WTC11 (cell line): Measurements from ENCODE around the gene TSPAN18. TPM values are rescaled to one million over a fixed set of nuclear protein-coding genes. Genes with fewer than 3 reads are reported as not detected.

Experiments used
- ATAC-seq: fragments of 200-7000 bp; cut with Tn5 transposase; 2 replicates; pipeline ENCODE4 v1.10.0; 2021; ENCODE audit warnings: mild to moderate bottlenecking, moderate library complexity
- CTCF ChIA-PET: fragments of 300-600 bp; sonication (Branson Sonifier 250); formaldehyde crosslinking; loops from one replicate; lab custom pipeline; 2021; ENCODE audit warnings: antibody characterized with exemption; lab: Charles Lee
- POLR2A ChIA-PET: fragments of 350-600 bp; sonication (Branson Sonifier 250); formaldehyde crosslinking; loops from one replicate; lab custom pipeline; 2021; ENCODE audit warnings: antibody characterized with exemption; lab: Charles Lee
- DNase-seq: peaks from one replicate; pipeline ENCODE4 v3.0.0; 2021; ENCODE audit warnings: low spot score
- H3K27ac Mint-ChIP-seq: 2 replicates; pipeline ENCODE4 v1.8.0; 2021; ENCODE audit warnings: mixed read lengths
- H3K27me3 Mint-ChIP-seq: 2 replicates; pipeline ENCODE4 v1.8.0; 2021; ENCODE audit warnings: low read depth, mild to moderate bottlenecking, moderate library complexity, mixed read lengths
- H3K36me3 Mint-ChIP-seq: 2 replicates; pipeline ENCODE4 v1.8.0; 2021; ENCODE audit warnings: mixed read lengths
- H3K4me1 Mint-ChIP-seq: 2 replicates; pipeline ENCODE4 v1.8.0; 2022; ENCODE audit warnings: mixed read lengths
- H3K4me3 Mint-ChIP-seq: 2 replicates; pipeline ENCODE4 v1.8.0; 2021; ENCODE audit warnings: mild to moderate bottlenecking, moderate library complexity, mixed read lengths
- H3K9me3 Mint-ChIP-seq: 2 replicates; pipeline ENCODE4 v1.8.0; 2021; ENCODE audit warnings: mixed read lengths
- ATF6 ChIP-seq: sonication (generic); formaldehyde crosslinking; IDR thresholded peaks from 2 replicates; pipeline ENCODE4 v1.8.1; 2023; ENCODE audit warnings: mild to moderate bottlenecking, missing genetic modification reagents
- CREM ChIP-seq: sonication (generic); formaldehyde crosslinking; IDR thresholded peaks from 2 replicates; pipeline ENCODE4 v1.8.1; 2022; ENCODE audit warnings: mild to moderate bottlenecking, missing genetic modification reagents, moderate library complexity
- GRHL2 ChIP-seq: fragments of 250-450 bp; sonication (Bioruptor Pico); IDR thresholded peaks from 2 replicates; pipeline ENCODE4 v1.8.0; 2022; ENCODE audit warnings: mild to moderate bottlenecking, moderate library complexity; ENCODE audit not compliant: insufficient replicate concordance, severe bottlenecking
- IRF2 ChIP-seq: sonication (generic); formaldehyde crosslinking; IDR thresholded peaks from 2 replicates; pipeline ENCODE4 v1.8.0; 2022; ENCODE audit warnings: low read depth, missing genetic modification reagents, borderline replicate concordance
- NFE2L1 ChIP-seq: sonication (generic); formaldehyde crosslinking; IDR thresholded peaks from 2 replicates; pipeline ENCODE4 v1.8.1; 2023; ENCODE audit warnings: missing genetic modification reagents
- RORB ChIP-seq: fragments of 250-450 bp; sonication (Bioruptor Pico); IDR thresholded peaks from 2 replicates; pipeline ENCODE4 v1.9.0; 2021; ENCODE audit warnings: mild to moderate bottlenecking
- SMAD4 ChIP-seq: sonication (generic); formaldehyde crosslinking; IDR thresholded peaks from 2 replicates; pipeline ENCODE4 v1.8.0; 2022; ENCODE audit warnings: mild to moderate bottlenecking, missing genetic modification reagents
- STAT6 ChIP-seq: sonication (generic); formaldehyde crosslinking; conservative IDR thresholded peaks from 2 replicates; pipeline ENCODE4 v1.8.1; 2023; ENCODE audit warnings: mild to moderate bottlenecking, low read depth, missing genetic modification reagents, moderate library complexity
- TP53 ChIP-seq: sonication (generic); formaldehyde crosslinking; IDR thresholded peaks from 2 replicates; pipeline ENCODE4 v1.8.1; 2023; ENCODE audit warnings: mild to moderate bottlenecking, missing genetic modification reagents
- ZNF138 ChIP-seq: sonication (generic); formaldehyde crosslinking; conservative IDR thresholded peaks from 2 replicates; pipeline ENCODE4 v1.8.1; 2022; ENCODE audit warnings: mild to moderate bottlenecking, moderate library complexity, missing genetic modification reagents
- total RNA-seq: library from RNA; stranded (reverse); gene quantifications from 3 replicates; pipeline ENCODE4 v1.2.3, GENCODE V29; 2021
- TF ChIP-seq, protein P1 (sequence below): sonication (generic); formaldehyde crosslinking; IDR thresholded peaks from 2 replicates; pipeline ENCODE4 v1.8.0; 2023; ENCODE audit warnings: missing genetic modification reagents
- TF ChIP-seq, protein P2 (sequence below): sonication (generic); formaldehyde crosslinking; IDR thresholded peaks from 2 replicates; pipeline ENCODE4 v1.8.1; 2022; ENCODE audit warnings: mild to moderate bottlenecking, moderate library complexity, missing genetic modification reagents
- TF ChIP-seq, protein P3 (sequence below): sonication (generic); formaldehyde crosslinking; IDR thresholded peaks from 2 replicates; pipeline ENCODE4 v1.8.1; 2023; ENCODE audit warnings: mild to moderate bottlenecking, missing genetic modification reagents
- TF ChIP-seq, protein P4 (sequence below): sonication (generic); formaldehyde crosslinking; IDR thresholded peaks from 2 replicates; pipeline ENCODE4 v1.8.1; 2022; ENCODE audit warnings: low read depth, missing genetic modification reagents, borderline replicate concordance
- TF ChIP-seq, protein P5 (sequence below): fragments of 250-450 bp; sonication (Bioruptor Pico); IDR thresholded peaks from 2 replicates; pipeline ENCODE4 v1.9.0; 2021; ENCODE audit warnings: moderate library complexity, mild to moderate bottlenecking, inconsistent platforms, borderline replicate concordance

The TSPAN18 gene
- total RNA-seq, 1 experiment from 2014 or later: 44.7 TPM

DNA sequence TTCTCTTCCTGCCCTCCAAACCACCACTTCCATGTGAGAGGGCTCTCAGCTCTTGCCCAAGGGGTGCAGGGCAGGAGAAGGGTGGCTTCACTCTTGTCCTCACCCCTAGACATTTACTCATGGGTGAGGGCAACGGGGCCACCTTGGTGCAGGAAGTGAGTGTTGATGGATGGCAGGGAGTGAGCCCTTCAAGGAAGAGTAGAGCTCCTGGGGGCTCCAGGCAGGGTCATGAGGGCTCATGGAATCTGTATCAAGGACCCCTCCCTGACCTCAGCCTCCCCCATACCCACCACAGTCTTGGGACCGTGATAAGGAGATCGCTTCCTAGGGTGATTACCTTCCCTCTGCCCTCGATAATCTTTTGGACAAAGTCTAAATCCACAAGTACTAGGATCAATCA, 37.8 kb downstream of the TSPAN18 start (continued):
- no peak for TF ChIP-seq STAT6
- no peak for TF ChIP-seq ZNF138
- TF ChIP-seq IRF2 (CRISPR knock-in tag): no peak
- TF ChIP-seq, protein P1, sequence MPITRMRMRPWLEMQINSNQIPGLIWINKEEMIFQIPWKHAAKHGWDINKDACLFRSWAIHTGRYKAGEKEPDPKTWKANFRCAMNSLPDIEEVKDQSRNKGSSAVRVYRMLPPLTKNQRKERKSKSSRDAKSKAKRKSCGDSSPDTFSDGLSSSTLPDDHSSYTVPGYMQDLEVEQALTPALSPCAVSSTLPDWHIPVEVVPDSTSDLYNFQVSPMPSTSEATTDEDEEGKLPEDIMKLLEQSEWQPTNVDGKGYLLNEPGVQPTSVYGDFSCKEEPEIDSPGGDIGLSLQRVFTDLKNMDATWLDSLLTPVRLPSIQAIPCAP (CRISPR knock-in tag): no peak
- TF ChIP-seq, protein P2, sequence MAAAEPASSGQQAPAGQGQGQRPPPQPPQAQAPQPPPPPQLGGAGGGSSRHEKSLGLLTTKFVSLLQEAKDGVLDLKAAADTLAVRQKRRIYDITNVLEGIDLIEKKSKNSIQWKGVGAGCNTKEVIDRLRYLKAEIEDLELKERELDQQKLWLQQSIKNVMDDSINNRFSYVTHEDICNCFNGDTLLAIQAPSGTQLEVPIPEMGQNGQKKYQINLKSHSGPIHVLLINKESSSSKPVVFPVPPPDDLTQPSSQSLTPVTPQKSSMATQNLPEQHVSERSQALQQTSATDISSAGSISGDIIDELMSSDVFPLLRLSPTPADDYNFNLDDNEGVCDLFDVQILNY: no peak
- no peak for TF ChIP-seq CREM (CRISPR knock-in tag)

- Mint-ChIP-seq H3K27ac (no peak overlapping the region), H3K27me3 (no peaks in the 10 kb centered on the region), H3K4me3 (no peak overlapping the region), H3K36me3 (peaks cover 31% of the 10 kb centered on the region), H3K9me3 (peaks cover 16% of the 10 kb centered on the region), H3K4me1 (peaks cover 52% of the 10 kb centered on the region)
- no peak for ATAC-seq
- no peak for TF ChIP-seq GRHL2 (CRISPR knock-in tag)
- no peak for TF ChIP-seq ATF6 (CRISPR knock-in tag)
- TF ChIP-seq, protein P3, sequence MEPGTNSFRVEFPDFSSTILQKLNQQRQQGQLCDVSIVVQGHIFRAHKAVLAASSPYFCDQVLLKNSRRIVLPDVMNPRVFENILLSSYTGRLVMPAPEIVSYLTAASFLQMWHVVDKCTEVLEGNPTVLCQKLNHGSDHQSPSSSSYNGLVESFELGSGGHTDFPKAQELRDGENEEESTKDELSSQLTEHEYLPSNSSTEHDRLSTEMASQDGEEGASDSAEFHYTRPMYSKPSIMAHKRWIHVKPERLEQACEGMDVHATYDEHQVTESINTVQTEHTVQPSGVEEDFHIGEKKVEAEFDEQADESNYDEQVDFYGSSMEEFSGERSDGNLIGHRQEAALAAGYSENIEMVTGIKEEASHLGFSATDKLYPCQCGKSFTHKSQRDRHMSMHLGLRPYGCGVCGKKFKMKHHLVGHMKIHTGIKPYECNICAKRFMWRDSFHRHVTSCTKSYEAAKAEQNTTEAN (CRISPR knock-in tag): no peak
- TF ChIP-seq RORB: no peak
- TF ChIP-seq, protein P4, sequence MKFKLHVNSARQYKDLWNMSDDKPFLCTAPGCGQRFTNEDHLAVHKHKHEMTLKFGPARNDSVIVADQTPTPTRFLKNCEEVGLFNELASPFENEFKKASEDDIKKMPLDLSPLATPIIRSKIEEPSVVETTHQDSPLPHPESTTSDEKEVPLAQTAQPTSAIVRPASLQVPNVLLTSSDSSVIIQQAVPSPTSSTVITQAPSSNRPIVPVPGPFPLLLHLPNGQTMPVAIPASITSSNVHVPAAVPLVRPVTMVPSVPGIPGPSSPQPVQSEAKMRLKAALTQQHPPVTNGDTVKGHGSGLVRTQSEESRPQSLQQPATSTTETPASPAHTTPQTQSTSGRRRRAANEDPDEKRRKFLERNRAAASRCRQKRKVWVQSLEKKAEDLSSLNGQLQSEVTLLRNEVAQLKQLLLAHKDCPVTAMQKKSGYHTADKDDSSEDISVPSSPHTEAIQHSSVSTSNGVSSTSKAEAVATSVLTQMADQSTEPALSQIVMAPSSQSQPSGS (CRISPR knock-in tag): no peak
- TF ChIP-seq ZNF138: no peak
- TF ChIP-seq NFE2L1: no peak
- TF ChIP-seq IRF2 (CRISPR knock-in tag): no peak
- ChIA-PET CTCF (interaction anchor here (1.5 kb wide), 1 partner anchor 162 kb away, joined by 3 read pairs; no protein-coding TSS in a partner anchor), POLR2A (no interaction called here)
- DNase-seq: no peak
These were observed 38.3 kb downstream of the TSPAN18 start for GRCh38 chr11:44765026-44765595.

DNA sequence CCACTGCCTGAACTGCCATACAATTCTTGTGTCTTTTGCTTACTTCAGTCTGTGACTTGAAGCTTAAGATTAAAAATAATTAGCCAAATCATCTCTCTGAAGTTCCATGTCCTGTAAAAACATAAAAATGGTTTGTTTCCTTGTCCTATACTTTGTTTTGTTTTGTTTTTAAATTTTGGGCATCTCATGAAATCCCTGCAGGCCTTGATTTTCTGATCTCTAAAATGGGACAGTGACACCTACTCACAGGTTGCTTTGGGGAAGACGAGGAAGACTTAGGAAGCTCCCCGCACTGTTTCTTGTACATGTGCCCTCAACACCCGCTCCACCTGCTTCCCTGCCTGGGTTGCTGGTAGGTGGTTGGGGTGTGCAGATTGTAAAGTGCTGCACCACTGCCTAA, 38.9 kb downstream of the TSPAN18 start:
- no peak for ATAC-seq
- H3K36me3 Mint-ChIP-seq: peaks cover 31% of the 10 kb centered on the region
- no peak for DNase-seq
- no peak overlapping the region for H3K27ac Mint-ChIP-seq
- peaks cover 53% of the 10 kb centered on the region for H3K4me1 Mint-ChIP-seq
- TF ChIP-seq SMAD4 (CRISPR knock-in tag): no peak
- TF ChIP-seq, protein P5, sequence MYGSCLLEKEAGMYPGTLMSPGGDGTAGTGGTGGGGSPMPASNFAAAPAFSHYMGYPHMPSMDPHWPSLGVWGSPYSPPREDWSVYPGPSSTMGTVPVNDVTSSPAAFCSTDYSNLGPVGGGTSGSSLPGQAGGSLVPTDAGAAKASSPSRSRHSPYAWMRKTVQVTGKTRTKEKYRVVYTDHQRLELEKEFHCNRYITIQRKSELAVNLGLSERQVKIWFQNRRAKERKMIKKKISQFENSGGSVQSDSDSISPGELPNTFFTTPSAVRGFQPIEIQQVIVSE: no peak
- no peak for TF ChIP-seq TP53 (CRISPR knock-in tag)
- ChIA-PET POLR2A (no interaction called here), CTCF (interaction anchor here (1.5 kb wide), 1 partner anchor 162 kb away, joined by 3 read pairs; no protein-coding TSS in a partner anchor)
- H3K27me3 Mint-ChIP-seq: no peaks in the 10 kb centered on the region
- no peak overlapping the region for H3K4me3 Mint-ChIP-seq
- H3K9me3 Mint-ChIP-seq: peaks cover 16% of the 10 kb centered on the region
